22Rv1 (cell line): ENCODE measurements around the gene USB1.
A peak's percentile ranks its signal among the peaks of the same experiment; 100 is the strongest.

ENCODE experiments used
- H3K27ac ChIP-seq: fragments of 450-650 bp; 2 replicates; pipeline ENCODE4 v1.5.1; 2017
- ZFX ChIP-seq: fragments of 450-650 bp; IDR thresholded peaks from 2 replicates; pipeline ENCODE4 v1.6.1; 2017; ENCODE audit warnings: antibody characterized with exemption, borderline replicate concordance
- TF ChIP-seq, protein P1 (sequence below): fragments of 450-650 bp; IDR thresholded peaks from 2 replicates; pipeline ENCODE4 v1.5.1; 2017; ENCODE audit warnings: mild to moderate bottlenecking

USB1 gene

DNA sequence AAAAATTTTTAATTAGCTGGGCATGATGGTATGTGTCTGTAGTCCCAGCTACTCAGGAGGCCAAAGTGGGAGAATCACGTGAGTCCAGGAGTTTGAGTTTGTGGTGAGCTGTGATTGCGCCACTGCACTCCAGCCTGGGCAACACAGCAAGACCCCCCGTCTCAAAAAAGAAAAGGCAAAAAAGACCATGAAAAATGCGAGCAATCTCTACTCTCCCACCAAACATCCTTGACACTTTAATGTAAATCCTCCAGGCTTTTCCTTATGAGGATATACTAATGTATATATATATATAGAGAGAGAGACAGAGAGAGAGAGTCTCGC, 52.4 kb downstream of the USB1 start:
- TF ChIP-seq ZFX = no peak
- TF ChIP-seq, protein P1, sequence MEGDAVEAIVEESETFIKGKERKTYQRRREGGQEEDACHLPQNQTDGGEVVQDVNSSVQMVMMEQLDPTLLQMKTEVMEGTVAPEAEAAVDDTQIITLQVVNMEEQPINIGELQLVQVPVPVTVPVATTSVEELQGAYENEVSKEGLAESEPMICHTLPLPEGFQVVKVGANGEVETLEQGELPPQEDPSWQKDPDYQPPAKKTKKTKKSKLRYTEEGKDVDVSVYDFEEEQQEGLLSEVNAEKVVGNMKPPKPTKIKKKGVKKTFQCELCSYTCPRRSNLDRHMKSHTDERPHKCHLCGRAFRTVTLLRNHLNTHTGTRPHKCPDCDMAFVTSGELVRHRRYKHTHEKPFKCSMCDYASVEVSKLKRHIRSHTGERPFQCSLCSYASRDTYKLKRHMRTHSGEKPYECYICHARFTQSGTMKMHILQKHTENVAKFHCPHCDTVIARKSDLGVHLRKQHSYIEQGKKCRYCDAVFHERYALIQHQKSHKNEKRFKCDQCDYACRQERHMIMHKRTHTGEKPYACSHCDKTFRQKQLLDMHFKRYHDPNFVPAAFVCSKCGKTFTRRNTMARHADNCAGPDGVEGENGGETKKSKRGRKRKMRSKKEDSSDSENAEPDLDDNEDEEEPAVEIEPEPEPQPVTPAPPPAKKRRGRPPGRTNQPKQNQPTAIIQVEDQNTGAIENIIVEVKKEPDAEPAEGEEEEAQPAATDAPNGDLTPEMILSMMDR = no peak
- H3K27ac ChIP-seq = 0 out of 2 replicates have a peak overlapping the region, but pooled peaks have one; percentile 20

GRCh38 chr16:58054289-58054688, 53.1 kb downstream of the USB1 start:
- TF ChIP-seq, protein P1 = no peak
- no peak for TF ChIP-seq ZFX
- H3K27ac ChIP-seq = no peak overlapping the region

- TF ChIP-seq ZFX = no peak
- TF ChIP-seq, protein P1 = no peak
- no peak overlapping the region for H3K27ac ChIP-seq
Measured at GRCh38 chr16:58056580-58056979, 55.4 kb downstream of the USB1 start.

GRCh38 chr16:58057121-58057520, 55.9 kb downstream of the USB1 start:
- H3K27ac ChIP-seq = no peak overlapping the region
- no peak for TF ChIP-seq ZFX
- TF ChIP-seq, protein P1 = no peak

DNA sequence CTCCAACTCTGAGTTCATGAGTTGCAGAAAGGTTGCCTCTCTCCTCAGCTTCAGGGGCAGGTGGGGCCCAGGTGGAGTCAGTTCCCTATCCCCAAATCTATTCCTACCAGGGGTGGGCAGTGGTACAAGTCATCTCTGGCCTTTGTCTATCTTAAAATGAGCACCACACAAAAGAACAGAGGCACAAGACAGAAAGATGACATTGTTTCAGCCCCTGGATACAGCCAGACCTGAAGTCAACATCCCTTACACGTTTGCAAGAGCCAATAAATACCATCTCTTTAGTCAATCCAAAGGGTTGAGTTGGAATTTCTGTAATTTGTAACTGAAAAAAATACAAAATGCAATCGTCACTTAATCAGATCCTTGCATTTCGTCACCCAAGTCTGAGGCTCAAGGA, 56.6 kb downstream of the USB1 start:
- H3K27ac ChIP-seq = no peak overlapping the region
- no peak for TF ChIP-seq ZFX
- TF ChIP-seq, protein P1 = no peak

DNA sequence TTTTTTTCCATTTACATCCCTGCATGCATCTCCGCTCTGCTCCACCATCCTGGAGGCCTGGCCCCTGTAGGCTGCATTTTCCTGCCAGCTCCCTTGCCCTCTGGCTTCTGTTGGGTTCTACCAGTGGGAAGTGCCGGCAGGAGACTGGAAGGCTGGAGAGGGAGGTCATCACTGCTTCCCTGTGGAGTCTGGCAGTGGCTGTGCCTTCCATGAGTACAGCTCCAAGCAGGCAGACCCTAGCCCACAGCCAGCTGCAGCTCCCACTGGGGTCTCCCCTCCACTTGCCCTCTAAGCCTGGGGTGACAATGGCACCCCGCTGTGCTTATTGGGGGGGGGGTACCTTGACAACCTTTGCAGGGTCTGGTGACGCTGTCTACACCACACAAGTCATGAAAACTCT, 61.6 kb downstream of the USB1 start:
- TF ChIP-seq ZFX = no peak
- TF ChIP-seq, protein P1 = no peak
- no peak overlapping the region for H3K27ac ChIP-seq

GRCh38 chr16:58063377-58064076, 62.3 kb downstream of the USB1 start:
- TF ChIP-seq, protein P1 = no peak
- no peak for TF ChIP-seq ZFX
- no peak overlapping the region for H3K27ac ChIP-seq
